K562 (cell line): ENCODE data around the gene LIMS1. TPM values are rescaled to one million over a fixed set of nuclear protein-coding genes. Genes with fewer than 3 reads are reported as not detected.
A peak's percentile ranks its signal among the peaks of the same experiment; 100 is the strongest.
"Not testable (repeated sequence)": the region's sequence is repeated elsewhere in the genome, so short reads cannot be mapped to it uniquely, and the experiment has no call there.

Experiments used
- ATAC-seq: fragments of 200-7000 bp; cut with Tn5 transposase; 3 replicates; pipeline ENCODE4 v1.9.1; 2020; ENCODE audit warnings: moderate library complexity
- BruUV-seq: library from RNA; stranded (reverse); fragments of 400-500 nt; replicated peaks from 2 replicates; lab custom pipeline; 2021; lab: Mats Ljungman, UMichigan
- CTCF ChIA-PET: fragments of 300-600 bp; formaldehyde crosslinking; extraction: SDS; loops from one replicate; lab custom pipeline; 2021; ENCODE audit warnings: low intra/inter-chr PET ratio; lab: Yijun Ruan, JAX
- POLR2A ChIA-PET: fragments of 300-600, 350-650 bp; sonication (Branson Sonifier 250); formaldehyde crosslinking; extraction: SDS; loops from one replicate; lab custom pipeline; 2021; ENCODE audit warnings: antibody characterized with exemption, inconsistent platforms; lab: Yijun Ruan, JAX
- DNase-seq, 4 experiments: peaks; one replicate each; pipeline versions ENCODE4 v3.0.0 to v3.0.0-alpha.2; 2011 to 2018; ENCODE audit warnings: low spot score in 3 of 4, mixed read lengths in 3 of 4; ENCODE audit errors: extremely low read depth in 1 of 4
- FAIRE-seq: peaks from 2 replicates; lab custom pipeline; 2011; peaks lifted over from hg19 to GRCh38; lab: Jason Lieb, UNC
- H2AFZ ChIP-seq: 2 replicates; pipeline ENCODE4 v1.6.0; 2011; ENCODE audit warnings: low read depth, low read length, control low read depth, inconsistent platforms
- H3K27ac ChIP-seq: fragments of 200-600 bp; 3 replicates; pipeline ENCODE4 v1.8.0; 2011; ENCODE audit warnings: low read depth, mild to moderate bottlenecking, control low read depth, inconsistent platforms, low read length, moderate library complexity, mixed read lengths; ENCODE audit errors: extremely low read depth
- H3K27me3 ChIP-seq, 2 experiments: fragments of 300-600 bp in 1 of 2; 2 replicates in 1 of 2; 3 replicates in 1 of 2; pipeline versions ENCODE4 v1.6.0 to v1.8.0; 2011; ENCODE audit warnings: inconsistent platforms in 2 of 2, low read length in 2 of 2, mild to moderate bottlenecking in 1 of 2, mixed read lengths in 1 of 2, moderate library complexity in 1 of 2; ENCODE audit not compliant: control insufficient read depth in 2 of 2, insufficient read depth in 2 of 2
- H3K36me3 ChIP-seq: fragments of 300-600 bp; 3 replicates; pipeline ENCODE4 v1.8.0; 2011; ENCODE audit warnings: mild to moderate bottlenecking, low read length, inconsistent platforms; ENCODE audit not compliant: control insufficient read depth, insufficient read depth
- H3K4me1 ChIP-seq, 2 experiments: fragments of 200-600 bp in 1 of 2; replicated peaks in 1 of 2; 2 replicates in 1 of 2; 3 replicates in 1 of 2; pipeline versions ENCODE4 v1.5.1 to v1.8.0; 2011; ENCODE audit warnings: inconsistent platforms in 2 of 2, low read length in 2 of 2, mild to moderate bottlenecking in 1 of 2, mixed read lengths in 1 of 2, moderate library complexity in 1 of 2; ENCODE audit not compliant: control insufficient read depth in 2 of 2, insufficient read depth in 2 of 2
- H3K4me2 ChIP-seq: 2 replicates; pipeline ENCODE4 v1.6.1; 2011; ENCODE audit warnings: low read length, control low read depth, inconsistent platforms, mixed read lengths; ENCODE audit not compliant: insufficient read depth
- H3K4me3 ChIP-seq: fragments of 200-600 bp; sonication (generic), shearing (Covaris generic); 2 replicates; pipeline ENCODE4 v1.5.1; 2016; ENCODE audit warnings: control low read depth, inconsistent platforms
- H3K79me2 ChIP-seq: fragments of 200-600 bp; 3 replicates; pipeline ENCODE4 v1.8.0; 2011; ENCODE audit warnings: low read length, inconsistent platforms; ENCODE audit not compliant: control insufficient read depth, insufficient read depth
- H3K9ac ChIP-seq, 2 experiments: 2 replicates each; pipeline versions ENCODE4 v1.6.0 to v1.6.1; 2011; ENCODE audit warnings: low read depth in 2 of 2, low read length in 2 of 2, control low read depth in 1 of 2, inconsistent platforms in 1 of 2, mild to moderate bottlenecking in 1 of 2, mixed read lengths in 1 of 2; ENCODE audit not compliant: insufficient read depth in 1 of 2
- H3K9me1 ChIP-seq: one replicate; pipeline ENCODE4 v1.6.0; 2011; ENCODE audit warnings: inconsistent platforms, mild to moderate bottlenecking, low read length, moderate library complexity; ENCODE audit not compliant: control insufficient read depth, insufficient read depth
- H3K9me3 ChIP-seq: replicated peaks from 2 replicates; pipeline ENCODE4 v1.5.1; 2011; ENCODE audit warnings: low read depth, low read length, inconsistent platforms; ENCODE audit not compliant: control insufficient read depth, insufficient read depth
- H4K20me1 ChIP-seq: replicated peaks from 2 replicates; pipeline ENCODE4 v1.6.1; 2011; ENCODE audit warnings: low read length, inconsistent platforms, mixed read lengths; ENCODE audit not compliant: control insufficient read depth, insufficient read depth
- ATF4 ChIP-seq: fragments of 450-650 bp; formaldehyde crosslinking; IDR thresholded peaks from 2 replicates; pipeline ENCODE4 v1.4.0; 2022; ENCODE audit warnings: mild to moderate bottlenecking, moderate library complexity
- CBFA2T3 ChIP-seq: fragments of 450-650 bp; IDR thresholded peaks from 2 replicates; pipeline ENCODE4 v1.6.1; 2017
- DMBX1 ChIP-seq: fragments of 250-450 bp; sonication (Bioruptor Pico); IDR thresholded peaks from 2 replicates; pipeline ENCODE4 v1.8.0; 2022; ENCODE audit warnings: inconsistent platforms, mild to moderate bottlenecking, moderate library complexity, borderline replicate concordance
- NFIC ChIP-seq: fragments of 450-650 bp; IDR thresholded peaks from 2 replicates; pipeline ENCODE4 v1.6.1; 2017; ENCODE audit warnings: mild to moderate bottlenecking, inconsistent platforms
- NR2F6 ChIP-seq: fragments of 450-650 bp; formaldehyde crosslinking; IDR thresholded peaks from 2 replicates; pipeline ENCODE4 v1.4.0; 2020; ENCODE audit warnings: mild to moderate bottlenecking
- WGBS: fragments of 100-300 bp; shearing (Covaris generic); methylation state at CpG from one replicate; pipeline ENCODE4 v1.1.6; 2016; ENCODE audit warnings: low coverage, mixed read lengths; ENCODE audit not compliant: insufficient coverage; ENCODE audit errors: missing lambda C conversion rate; 5-methylcytosine and 5-hydroxymethylcytosine counted together
- in situ Hi-C: fragments of 300-500 bp; cut with MboI; formaldehyde crosslinking; loops from 4 replicates; pipeline ENCODE4 v1.15.0; 2018; ENCODE audit warnings: inconsistent platforms, mixed read lengths
- intact Hi-C: fragments of 100-400 bp; cut with micrococcal nuclease; formaldehyde crosslinking; loops from 2 replicates; pipeline ENCODE4 v1.14.2; 2022
- polyA plus RNA-seq, 8 experiments: library from polyadenylated mRNA; depleted of rRNA in 4 of 8; stranded (reverse) in 5 of 8; unstranded in 3 of 8; fragments of >200 nt; fragmentation: Nextera tagmentation in 2 of 8; fragmentation: Illumina TruSeq in 1 of 8; extraction: Ambion mirVana in 2 of 8; extraction: Trizol in 1 of 8; gene quantifications; 2 replicates each; pipeline versions ENCODE4 v1.2.1 to v1.2.3, GENCODE V29; 2011 to 2014; ENCODE audit warnings: inconsistent platforms in 1 of 8, missing spikeins in 1 of 8
- total RNA-seq, 7 experiments: library from RNA; depleted of rRNA in 6 of 7; stranded (reverse); fragments of >200 nt in 6 of 7; fragmentation: Illumina TruSeq in 2 of 7; extraction: Trizol in 2 of 7; gene quantifications; 2 replicates each; pipeline versions ENCODE4 v1.2.1 to v1.2.3, GENCODE V29; 2011 to 2021; ENCODE audit warnings: low replicate concordance in 1 of 7

The LIMS1 gene
- total and polyA plus RNA-seq, 9 of the 15 experiments (the other 6 are each of a cell fraction or from before 2014, with no cell fraction given), result 52.8 to 134 (median 81.0) TPM

DNA sequence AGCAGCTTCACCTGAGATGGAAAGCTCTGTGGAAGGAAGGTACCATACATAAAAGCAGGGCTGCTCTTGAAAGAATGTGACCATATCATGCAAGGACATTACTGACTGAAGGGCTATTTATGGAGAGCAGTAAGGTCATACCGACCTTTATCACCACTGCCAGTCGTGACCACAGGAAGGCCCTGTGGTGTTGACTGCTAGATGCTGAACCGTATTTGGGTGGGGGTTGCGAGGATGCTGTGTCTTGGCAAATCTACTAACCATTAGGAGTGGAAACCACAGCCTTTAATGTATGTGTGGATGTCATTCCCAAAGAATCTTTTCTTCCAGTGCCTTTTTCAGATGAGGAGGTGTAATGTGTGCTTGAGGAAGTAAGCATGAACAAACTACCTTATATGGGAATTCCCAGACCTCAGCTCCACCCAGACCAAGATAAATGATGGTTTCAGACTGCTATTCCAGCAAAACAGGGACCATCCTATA lies 60.8 kb downstream of the LIMS1 start (continued):
- TF ChIP-seq ATF4 (CRISPR knock-in tag) (no peak; the same call in 1 of the 2 replicates), NR2F6 (CRISPR knock-in tag) (no peak), DMBX1 (CRISPR knock-in tag) (no peak)

DNA sequence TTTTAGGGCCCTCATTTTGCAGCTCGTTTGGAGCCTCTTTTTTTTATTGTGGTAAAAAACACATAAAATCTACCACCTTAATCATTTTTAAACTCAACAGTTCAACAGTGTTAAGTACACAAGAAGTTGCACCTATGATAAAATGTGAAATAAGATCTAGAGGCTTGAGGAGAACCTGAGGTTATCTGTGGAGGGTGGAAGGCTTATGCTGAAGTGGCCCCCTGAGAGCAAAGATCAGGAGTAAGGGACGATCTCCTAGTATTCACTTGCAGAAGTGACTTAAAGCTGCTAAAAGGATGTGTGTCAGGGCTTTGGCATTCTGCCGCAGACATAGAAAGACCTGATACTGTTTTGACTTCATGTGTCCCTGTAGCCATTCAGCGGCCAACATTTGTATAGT lies 61.5 kb downstream of the LIMS1 start:
- peak; percentile 63 for ATAC-seq
- FAIRE-seq, CTCF ChIA-PET, BruUV-seq, H3K4me3 ChIP-seq, H3K9me1 ChIP-seq, H3K36me3 ChIP-seq, H3K9me3 ChIP-seq, H4K20me1 ChIP-seq, H2AFZ ChIP-seq, H3K27me3 ChIP-seq: not testable (repeated sequence)
- WGBS, result 2% methylated on average over 3 of the region's 4 CpGs
- in situ Hi-C loops (loop anchor here (25.0 kb wide), 1 partner anchor 658 kb away; no protein-coding TSS in a partner anchor), intact Hi-C loops (loop anchor here (5.0 kb wide), 1 partner anchor 42 kb away; no protein-coding TSS in a partner anchor)
- H3K4me1 ChIP-seq, result peaks cover 12 to 50% of the 10 kb centered on the region in 2 experiments; a peak in 4 of 5 replicates
- peak in 1 of 4 experiments; percentile 68 for DNase-seq
- peak overlapping the region; percentile 94 for H3K27ac ChIP-seq
- peak overlapping the region in 1 of 2 experiments; percentile 69; a peak in 2 of 4 replicates for H3K9ac ChIP-seq
- POLR2A ChIA-PET, result interaction anchor here (1.1 to 2.1 kb wide), 3 partner anchors 10 to 19 kb away, joined by 3 to 10 read pairs (median 6); no protein-coding TSS in a partner anchor
- TF ChIP-seq CBFA2T3 (peak; percentile 40; the same call in 1 of the 2 replicates), NFIC (peak; percentile 31)
- peak overlapping the region; percentile 51 for H3K4me2 ChIP-seq
- peaks cover 81% of the 10 kb centered on the region for H3K79me2 ChIP-seq
